Daoy (cell line): ENCODE data around the gene IQGAP3. TPM values are rescaled to one million over a fixed set of nuclear protein-coding genes. Genes with fewer than 3 reads are reported as not detected.
A peak's percentile ranks its signal among the peaks of the same experiment; 100 is the strongest.
"Not testable (repeated sequence)": the region's sequence is repeated elsewhere in the genome, so short reads cannot be mapped to it uniquely, and the experiment has no call there.

Source experiments
- DNase-seq: peaks from one replicate; pipeline ENCODE4 v3.0.0-alpha.2; 2015; ENCODE audit warnings: low read depth
- total RNA-seq: library from RNA; depleted of rRNA; stranded (reverse); fragments of >200 nt; shearing (Covaris generic); gene quantifications from 2 replicates; pipeline ENCODE4 v1.2.3, GENCODE V29; 2014

The IQGAP3 gene
- total RNA-seq, 1 experiment from 2014 or later = 45.7 TPM

DNA sequence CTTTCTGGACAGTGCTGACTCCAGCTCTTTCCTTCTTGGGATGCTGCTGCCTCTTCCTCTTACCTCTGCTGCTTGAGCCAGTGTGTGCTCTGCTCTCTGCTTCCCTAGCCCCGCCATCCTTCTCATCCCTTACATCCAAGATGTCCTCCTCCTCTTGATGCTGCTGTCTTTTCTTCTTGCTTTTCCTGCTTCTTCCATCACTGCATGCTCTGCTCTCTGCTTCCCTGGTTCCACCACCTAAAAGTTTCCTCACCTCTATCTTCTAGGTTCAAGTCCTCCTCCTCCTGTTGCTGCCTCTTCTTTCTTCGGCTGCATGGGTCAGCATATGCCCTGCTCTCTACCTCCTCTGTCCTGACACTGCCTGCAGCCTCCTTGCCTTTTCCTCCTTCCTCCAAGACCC lies 22.7 kb upstream of the IQGAP3 start:
- no peak for DNase-seq

DNA sequence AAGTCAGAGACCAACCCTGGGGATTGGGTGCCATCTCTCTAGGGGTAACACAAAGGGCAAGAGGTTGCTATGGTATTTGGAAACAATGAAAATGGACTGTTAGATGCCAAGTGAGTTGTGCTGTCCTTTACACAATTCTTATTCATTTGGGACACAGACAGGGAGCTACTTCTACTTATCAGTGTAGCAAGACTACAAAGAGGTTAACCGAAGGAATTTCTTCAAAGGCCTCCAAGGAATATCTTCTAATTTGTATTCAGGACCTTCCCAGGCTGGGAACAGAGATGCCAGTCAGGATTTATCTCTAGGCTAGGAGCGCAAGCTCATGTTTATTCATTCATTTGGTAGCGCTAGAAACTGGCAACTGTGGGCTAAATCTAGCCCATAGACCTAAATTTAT lies 21.8 kb upstream of the IQGAP3 start:
- DNase-seq = no peak

DNA sequence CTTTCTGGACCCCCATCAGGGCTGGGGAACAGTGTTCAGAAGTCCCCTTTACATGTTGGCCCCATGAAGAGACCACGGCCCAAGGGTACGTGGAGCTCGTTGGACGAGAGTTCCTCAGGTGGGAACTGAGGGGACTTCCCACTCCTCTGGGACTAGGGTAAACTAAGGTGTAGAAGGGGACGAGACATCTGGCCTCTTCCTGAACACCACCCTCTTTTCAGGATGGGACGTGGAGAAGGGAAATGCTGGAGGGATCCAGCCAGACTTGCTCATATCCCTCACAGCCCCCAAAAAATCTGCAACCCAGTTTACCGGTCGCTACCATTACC lies 21.3 kb upstream of the IQGAP3 start:
- no peak for DNase-seq

DNA sequence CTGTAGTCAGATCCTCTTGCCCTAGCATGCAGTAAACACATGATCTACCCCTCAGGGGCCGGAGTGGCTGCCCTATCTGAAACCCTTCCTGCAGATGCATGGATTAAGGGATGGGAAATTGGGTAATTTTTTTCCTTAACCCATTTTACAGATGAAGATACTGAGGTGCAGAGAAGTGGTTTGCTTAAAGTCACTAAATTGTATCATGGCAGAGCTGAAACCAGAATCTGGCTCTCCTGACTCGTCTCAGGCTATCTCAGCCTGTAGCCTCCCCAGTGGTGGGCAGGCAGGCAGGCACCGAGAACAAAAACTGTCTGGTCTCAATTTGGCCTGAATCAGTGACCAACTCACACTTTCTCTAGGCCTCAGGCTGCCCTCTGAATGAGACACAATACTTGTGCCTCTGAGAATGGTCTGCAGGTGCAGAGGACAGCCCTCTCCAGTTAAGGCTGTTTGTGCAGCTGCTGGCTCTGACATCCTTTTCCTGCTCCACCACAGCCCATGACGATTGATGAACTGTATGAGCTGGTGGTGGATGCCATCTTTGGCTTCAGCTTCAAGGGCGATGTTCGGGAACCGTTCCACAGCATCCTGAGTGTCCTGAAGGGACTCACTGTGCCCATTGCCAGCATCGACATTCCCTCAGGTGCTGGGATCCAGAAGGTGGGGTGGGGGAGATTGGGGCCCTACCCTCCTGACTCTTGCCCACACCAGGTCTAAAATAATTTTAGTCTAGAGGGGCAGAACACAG lies 20.7 kb upstream of the IQGAP3 start:
- no peak for DNase-seq

DNA sequence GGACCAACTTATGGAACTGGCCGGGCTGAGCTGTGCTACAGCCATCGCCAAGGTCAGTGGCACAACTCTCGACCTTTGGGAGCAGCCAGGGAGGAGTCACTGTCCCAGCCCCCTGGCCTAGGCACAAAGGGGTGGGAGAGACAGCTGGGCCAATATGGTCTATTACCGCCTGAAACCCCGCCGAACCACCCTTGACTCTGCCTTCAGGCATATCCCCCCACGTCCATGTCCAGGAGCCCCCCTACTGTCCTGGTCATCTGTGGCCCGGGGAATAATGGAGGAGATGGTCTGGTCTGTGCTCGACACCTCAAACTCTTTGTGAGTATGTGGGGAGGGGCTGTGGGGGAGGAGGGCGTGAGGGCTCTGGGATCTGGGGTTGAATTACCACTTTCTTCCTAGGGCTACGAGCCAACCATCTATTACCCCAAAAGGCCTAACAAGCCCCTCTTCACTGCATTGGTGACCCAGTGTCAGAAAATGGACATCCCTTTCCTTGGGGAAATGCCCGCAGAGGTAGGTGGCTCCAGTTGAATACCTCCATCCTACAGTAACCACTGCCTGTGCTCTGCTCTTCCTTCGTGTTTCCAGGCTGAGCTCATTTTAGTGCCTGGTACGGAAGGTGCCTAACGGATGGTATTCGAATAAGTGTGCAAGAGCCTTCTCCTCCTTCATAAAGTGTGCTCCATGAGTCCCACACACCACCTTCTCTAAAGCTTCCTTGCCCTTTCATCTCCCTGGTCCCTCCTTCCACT lies 20.0 kb upstream of the IQGAP3 start:
- peak; percentile 24 for DNase-seq

DNA sequence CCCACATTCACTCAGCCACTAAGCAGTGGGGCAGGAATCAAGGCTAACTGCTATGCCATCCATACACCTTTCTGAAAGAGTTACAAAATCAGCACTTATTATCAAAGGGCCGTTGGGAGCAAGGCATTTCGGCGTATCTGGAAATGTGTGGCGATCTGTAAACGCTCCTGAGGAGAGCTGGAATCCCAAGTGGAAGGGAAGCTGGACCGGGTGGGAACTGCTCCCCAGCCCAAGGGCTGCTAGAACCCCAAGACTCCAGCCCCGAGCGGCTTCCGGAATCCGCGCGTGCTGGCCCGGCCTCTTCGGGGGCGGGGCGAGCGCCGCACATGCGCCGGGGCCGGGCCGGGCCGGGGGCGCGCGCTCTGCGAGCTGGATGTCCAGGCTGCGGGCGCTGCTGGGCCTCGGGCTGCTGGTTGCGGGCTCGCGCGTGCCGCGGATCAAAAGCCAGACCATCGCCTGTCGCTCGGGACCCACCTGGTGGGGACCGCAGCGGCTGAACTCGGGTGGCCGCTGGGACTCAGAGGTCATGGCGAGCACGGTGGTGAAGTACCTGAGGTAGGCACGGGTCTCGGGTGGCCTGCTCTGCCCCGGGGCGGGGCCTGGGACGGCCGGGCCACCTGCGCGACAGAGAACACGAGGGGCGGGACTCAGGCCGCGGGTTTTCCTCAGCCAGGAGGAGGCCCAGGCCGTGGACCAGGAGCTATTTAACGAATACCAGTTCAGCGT lies 19.2 kb upstream of the IQGAP3 start, which contains the start of gene NAXE:
Gene NAXE (plus strand): TSS at position 345 of the 726 bp plus-strand sequence. CDS start 29 bp downstream, at position 374.
- peak; percentile 87 for DNase-seq

DNA sequence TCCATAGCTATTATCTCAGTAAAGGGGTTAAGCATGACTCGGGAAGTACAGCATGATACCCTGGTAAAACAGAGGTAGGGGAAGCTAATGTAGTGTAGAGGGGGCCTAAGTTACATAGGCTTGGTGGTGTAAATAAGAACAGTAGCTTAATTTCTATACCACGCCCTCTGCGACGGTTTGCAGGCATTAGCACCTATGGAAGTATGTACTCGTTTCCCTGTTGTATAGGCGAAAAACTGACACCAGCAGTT lies 18.7 kb upstream of the IQGAP3 start:
- no peak for DNase-seq

DNA sequence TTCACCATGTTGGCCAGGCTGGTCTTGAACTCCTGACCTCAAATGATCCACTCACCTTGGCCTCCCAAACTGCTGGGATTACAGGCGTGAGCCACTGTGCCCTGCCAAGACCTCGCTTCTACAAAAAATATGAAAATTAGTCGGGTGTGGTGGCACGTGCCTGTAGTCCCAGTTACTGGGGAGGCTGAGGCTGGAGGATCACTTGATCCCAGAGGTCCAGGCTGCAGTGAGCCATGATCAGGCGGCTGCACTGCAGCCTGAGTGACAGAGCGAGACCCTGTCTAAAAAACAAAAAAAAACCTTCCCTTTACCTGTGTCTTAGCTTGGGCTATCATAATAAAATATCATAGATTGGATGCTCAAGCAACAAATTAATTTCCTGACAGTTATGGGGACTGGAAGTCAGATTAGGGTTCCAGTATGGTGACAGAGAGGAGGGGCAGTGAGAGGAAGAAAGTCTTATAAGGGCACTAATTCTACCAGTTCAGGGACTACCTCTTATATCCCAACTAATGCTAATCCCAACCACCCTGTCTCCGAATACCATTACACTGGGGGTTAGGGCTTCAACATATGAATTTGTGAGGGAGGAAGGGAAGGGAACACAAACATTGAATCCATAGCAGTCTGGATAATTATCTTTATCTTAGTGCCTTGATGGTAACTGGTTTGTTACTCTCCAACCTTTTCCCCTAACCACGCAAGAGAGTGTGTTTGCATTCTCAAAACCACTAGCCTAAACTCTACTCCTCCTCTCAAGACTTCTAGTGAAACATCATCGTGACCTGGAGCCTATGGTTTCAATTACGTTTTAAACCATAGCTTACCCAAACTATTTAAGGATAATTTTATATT lies 18.2 kb upstream of the IQGAP3 start:
- no peak for DNase-seq

DNA sequence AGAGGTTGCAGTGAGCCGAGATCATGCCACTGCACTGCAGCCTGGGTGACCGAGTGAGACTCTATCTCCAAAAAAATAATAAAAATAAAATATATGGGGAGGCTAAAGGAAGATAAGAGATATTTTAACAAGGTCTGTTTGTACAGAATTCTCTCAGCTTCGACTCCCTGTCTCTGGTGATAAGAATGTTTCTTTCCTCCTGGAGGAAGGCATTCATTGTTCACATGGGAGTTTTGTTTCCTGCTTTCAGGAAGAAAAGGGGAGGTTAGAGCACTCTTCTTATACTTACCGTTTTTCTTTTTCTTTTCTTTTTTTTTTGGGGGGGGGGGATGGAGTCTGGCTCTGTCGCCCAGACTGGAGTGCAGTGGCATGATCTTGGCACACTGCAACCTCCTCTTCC lies 17.2 kb upstream of the IQGAP3 start:
- no peak for DNase-seq

DNA sequence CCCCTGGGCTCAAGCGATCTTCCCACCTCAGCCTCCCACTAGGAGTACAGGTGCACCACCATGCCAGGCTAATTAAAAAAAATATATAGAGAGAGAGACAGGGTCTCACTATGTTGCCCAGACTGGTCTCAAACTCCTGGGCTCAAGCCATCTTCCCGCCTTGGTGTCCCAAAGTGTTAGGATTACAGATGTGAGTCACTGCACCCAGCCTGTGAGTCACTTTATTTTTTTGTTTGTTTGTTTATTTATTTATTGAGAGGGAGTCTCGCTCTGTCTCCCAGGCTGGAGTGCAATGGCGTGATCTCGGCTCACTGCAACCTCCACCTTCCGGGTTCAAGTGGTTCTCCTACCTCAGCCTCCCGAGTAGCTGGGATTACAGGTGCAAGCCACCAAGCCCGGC lies 15.6 kb upstream of the IQGAP3 start:
- DNase-seq = not testable (repeated sequence)

DNA sequence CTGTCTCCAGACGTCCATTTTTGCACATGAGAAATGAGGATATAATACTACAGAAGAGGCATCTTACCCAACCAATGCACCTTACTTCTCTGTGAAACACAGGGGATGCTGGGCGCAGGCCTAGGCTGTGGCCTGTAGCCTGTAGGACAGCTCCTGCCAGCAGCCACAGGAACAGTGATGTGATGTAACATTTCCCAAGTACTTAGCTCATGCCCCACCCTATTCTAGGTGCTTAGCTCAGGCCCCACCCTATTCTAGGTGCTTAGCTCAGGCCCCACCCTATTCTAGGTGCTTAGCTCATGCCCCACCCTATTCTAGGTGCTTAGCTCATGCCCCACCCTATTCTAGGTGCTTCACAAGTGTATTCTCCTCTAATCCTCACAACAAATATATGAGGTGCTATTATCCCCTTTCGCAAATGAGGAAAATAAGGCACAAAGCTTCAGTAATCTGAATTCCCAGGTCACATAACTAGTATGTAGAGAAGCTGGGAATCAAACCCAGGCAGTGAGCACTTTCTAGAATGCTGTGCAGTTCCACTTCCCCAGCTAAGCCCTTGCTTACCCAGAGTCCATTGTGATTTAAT lies 14.6 kb upstream of the IQGAP3 start:
- DNase-seq = no peak

DNA sequence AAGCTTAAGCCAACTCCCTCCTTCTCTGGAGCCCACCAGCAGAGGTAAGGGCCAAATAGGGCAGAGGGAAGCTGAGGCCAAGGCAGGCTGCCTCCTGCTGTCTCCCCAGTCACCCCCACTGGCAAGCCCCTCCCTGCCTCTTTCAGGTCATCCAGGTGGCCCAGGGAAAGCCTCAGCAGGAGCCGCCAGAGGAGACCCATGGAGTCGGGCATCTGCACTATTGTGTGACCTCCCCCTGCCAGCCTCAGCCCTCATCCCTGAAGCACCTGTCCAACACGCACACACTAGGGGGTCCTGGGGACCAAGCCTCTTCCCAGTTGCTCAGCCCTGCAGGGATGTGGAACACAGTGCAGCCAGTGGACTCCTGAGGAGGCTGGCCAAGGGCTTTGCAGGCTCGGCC lies 14.0 kb upstream of the IQGAP3 start:
- no peak for DNase-seq

DNA sequence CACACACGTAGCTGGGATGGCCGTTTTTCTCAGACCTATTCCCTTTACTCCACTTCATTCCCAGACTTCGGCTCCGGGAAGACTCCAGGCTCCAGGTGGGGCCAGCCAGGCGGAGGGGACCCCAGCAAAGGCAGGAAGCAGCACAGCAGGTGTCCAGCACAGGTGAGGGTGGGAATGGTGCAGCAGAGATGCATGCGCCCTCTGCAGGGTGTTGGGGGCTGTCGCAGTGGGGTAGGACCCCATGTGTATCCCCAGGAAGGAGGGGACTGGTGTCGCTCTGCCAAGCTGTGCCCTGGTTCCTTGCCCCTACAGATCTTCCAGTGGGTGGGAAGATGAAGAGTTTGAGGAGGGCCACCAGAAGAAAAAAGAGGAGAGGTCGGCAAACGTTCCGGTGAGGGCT lies 12.4 kb upstream of the IQGAP3 start:
- peak; percentile 17 for DNase-seq

DNA sequence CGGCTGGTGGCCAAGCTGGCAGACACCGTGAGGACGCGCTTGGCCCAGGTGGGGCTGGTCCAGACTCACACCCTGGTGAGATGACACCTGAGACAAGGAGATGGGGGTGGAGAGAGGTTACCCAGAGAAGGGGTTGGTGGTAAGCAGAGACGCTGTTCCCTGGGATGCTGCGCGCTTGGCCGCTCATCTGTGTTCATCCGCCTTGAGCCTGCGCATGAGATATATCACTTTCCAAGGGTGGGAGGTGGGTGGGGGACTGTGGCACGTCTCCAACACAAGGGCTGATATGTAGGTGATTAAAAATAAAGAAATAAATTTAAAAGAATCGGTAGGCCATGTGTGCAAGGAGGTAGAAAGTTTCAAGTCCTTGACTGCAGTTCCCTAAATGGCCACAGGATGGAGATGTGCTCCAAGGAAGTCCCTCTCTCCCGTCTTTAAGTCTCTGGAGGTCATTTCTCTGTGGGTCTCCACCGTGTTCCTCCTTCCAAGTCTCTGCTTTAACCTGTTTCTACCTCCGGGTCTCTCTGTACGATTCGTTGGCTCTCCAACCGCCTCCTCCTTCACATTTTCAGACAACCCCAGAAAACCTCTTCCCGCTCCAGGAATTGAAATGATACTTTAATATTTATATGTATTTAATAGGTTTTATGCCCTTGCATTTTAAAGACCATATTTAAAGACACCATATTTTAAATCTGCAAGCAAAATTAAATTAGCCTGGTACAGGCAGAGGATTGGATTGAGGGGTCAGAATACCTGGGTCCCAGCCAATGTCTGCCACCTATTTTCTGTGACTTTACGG lies 11.7 kb upstream of the IQGAP3 start:
- DNase-seq = peak; percentile 76

DNA sequence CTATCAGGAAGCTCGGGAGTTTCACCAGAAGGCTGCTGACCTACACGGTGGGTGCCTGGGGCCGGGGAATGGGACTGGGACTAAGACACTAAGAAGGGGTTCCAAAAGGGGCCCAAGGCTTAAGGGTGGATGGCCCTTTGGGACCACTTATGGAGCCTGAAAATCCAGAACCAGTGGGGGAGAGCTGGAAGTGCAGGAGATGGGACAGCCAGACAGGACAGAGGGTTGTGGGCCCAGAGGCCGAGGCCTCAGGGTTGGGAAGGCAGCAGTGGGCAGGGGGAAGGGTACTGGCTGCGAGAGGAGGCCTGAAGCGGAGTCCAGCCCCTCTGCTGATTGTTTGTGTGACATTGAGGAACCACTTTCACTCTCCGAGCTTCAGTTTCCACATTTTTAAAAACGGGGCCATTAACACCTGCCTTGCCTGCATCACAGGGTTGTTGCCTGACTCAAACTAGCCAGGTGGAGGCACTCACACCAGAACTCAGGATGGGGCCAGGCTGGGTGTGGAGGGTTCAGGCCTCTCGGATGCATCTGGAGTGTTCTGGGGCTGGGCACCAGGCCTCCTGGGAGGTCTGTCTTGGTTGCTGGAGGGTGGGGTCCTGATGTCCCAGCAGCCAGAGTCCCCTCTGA lies 10.1 kb upstream of the IQGAP3 start:
- no peak for DNase-seq

DNA sequence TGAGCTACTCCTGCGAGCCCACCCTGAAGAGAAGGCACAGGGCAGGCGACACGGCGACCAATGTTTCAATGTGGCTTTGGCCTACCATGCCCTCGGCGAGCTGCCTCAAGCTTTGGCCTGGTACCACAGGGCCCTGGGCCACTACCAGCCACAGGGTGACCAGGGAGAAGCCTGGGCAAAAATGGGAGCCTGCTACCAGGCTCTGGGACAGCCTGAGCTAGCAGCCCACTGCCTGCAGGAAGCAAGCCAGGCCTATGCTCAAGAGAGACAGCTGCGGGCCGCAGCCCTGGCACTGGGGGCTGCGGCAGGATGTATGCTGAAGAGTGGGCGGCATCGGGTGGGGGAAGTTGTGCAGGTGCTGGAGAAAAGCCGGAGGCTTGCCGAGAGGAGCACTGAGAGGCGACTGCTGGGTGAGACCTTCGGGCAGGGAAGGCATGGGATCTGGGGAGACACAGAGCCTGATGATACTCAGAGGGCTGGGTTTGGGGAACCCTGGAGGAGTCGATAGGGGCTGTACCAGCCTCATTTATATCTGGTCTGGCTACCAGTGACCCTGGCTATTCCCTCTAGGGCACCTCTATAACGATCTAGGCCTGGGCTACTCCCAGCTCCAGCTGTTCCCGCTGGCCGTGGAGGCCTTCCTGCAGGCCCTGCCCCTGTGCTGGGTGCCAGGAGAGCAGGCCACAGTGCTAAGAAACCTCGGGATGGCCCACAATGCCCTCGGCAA lies 9.5 kb upstream of the IQGAP3 start:
- DNase-seq = no peak

DNA sequence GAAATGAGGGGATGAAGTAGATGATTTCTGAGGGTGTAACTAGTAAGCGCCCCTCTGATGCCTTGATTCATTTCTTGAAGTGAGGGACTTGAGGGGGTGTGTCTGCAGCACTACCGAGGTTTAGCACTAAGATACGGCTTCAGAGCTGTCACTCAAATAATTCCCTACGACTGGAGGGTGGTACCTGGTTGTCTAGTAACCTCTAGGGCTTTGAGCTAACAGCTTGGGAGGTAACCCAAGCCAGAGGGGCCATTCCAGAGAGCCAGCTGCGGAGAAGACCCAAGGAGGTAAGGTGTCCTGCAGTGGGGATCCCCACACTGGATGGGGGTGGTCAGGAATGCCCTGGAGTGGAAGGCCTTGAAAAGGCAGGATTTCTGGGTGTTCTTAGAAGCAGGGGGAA lies 7.1 kb upstream of the IQGAP3 start, which contains the start of gene TTC24:
Gene TTC24 (plus strand): TSS at position 252 of the 400 bp plus-strand sequence. CDS start 1,642 bp downstream, outside the sequence.
- no peak for DNase-seq

DNA sequence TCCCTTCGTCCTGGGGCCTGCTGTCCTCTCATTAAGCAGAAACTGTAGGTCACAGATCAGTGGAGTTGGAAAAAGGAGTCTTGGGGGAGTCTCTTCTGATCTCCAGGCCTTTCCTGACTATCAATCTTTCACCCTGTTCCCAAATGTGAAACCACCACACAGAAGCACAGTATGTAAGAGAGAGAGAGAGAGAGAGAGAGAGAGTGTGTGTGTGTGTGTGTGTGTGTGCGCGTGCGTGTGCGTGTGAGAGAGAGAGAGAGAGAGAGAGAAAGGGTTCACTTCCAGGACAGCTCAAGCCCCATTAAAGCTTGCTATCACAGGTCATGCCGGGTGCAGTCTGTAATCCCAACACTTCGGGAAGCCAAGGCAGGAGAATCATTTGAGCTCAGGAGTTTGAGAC lies 5.7 kb upstream of the IQGAP3 start:
- no peak for DNase-seq

DNA sequence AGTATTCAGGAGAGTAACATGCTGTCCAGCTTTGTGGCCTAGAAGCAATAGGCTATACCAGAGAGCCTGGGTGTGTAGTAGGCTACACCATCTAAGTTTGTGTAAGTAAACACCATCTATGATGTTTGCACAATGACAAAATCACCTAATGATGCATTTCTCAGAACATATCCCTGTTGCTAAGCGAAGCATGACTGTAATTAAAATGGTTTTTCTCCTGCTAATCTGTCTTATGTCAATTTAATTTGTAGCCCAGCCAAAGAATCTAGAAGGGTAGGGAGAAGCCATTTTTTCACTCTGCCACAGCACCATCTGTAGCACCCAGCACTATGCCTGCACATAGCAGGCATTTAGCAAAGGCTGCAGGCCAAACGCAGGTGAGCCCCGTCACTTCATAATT lies 5.2 kb upstream of the IQGAP3 start:
- DNase-seq = no peak
